Testis (tissue), 2 donors: Measurements from ENCODE around the gene CARD19.

Experiments used
- CTCF ChIP-seq, 3 experiments: fragments of 450-650 bp in 2 of 3; fragments of 200-600 bp in 1 of 3; sonication (generic) in 1 of 3; IDR thresholded peaks; one replicate each; pipeline ENCODE4 v1.5.1; 2016 to 2019; ENCODE audit warnings: antibody characterized with exemption in 3 of 3, mild to moderate bottlenecking in 2 of 3, moderate library complexity in 1 of 3
- POLR2A ChIP-seq: fragments of 450-650 bp; IDR thresholded peaks from one replicate; pipeline ENCODE4 v1.6.1; 2017; ENCODE audit warnings: antibody characterized with exemption, mild to moderate bottlenecking, moderate library complexity

GRCh38 chr9:93131599-93132286 lies 35.7 kb downstream of the CARD19 start:
- TF ChIP-seq CTCF (IDR thresholded peaks at IDR 0.05) (no peak), POLR2A (no peak)
